ENCODE data around the gene GOLGA8M.
"Not testable (repeated sequence)": the region's sequence is repeated elsewhere in the genome, so short reads cannot be mapped to it uniquely, and the experiment has no call there.

Gene GOLGA8M

GRCh38 chr15:28694006-28694751 is 18.0 kb downstream of the GOLGA8M start:
- POLR2A ChIA-PET (ENCODE audit: low non-redundant PET); DNase-seq (ENCODE audit: low spot score); CTCF ChIA-PET: not testable (repeated sequence)

GRCh38 chr15:28693021-28693420 is 19.2 kb downstream of the GOLGA8M start:
- DNase-seq (ENCODE audit: low spot score); POLR2A ChIA-PET (ENCODE audit: low non-redundant PET); H3K27ac ChIP-seq; CTCF ChIA-PET: not testable (repeated sequence)

More at GRCh38 chr15:28694006-28694751, 18.0 kb downstream of the GOLGA8M start:
- not testable (repeated sequence) for H3K27ac ChIP-seq

GRCh38 chr15:28673533-28673932 is 38.7 kb downstream of the GOLGA8M start:
- H3K27ac ChIP-seq; DNase-seq (ENCODE audit: low spot score); POLR2A ChIA-PET (ENCODE audit: low non-redundant PET); CTCF ChIA-PET: not testable (repeated sequence)

- POLR2A ChIA-PET (ENCODE audit: low non-redundant PET); H3K27ac ChIP-seq; DNase-seq (ENCODE audit: low spot score): not testable (repeated sequence)
- CTCF ChIA-PET: interaction anchor here (0.6 kb wide), 1 partner anchor 15 kb away, joined by 3 read pairs; no protein-coding TSS in a partner anchor
Measured at GRCh38 chr15:28672122-28672521, 40.1 kb downstream of the GOLGA8M start.

GRCh38 chr15:28666402-28666801 is 45.8 kb downstream of the GOLGA8M start:
- DNase-seq (ENCODE audit: low spot score); CTCF ChIA-PET; POLR2A ChIA-PET (ENCODE audit: low non-redundant PET); H3K27ac ChIP-seq: not testable (repeated sequence)

GRCh38 chr15:28664575-28664974 is 47.6 kb downstream of the GOLGA8M start:
- DNase-seq (ENCODE audit: low spot score); POLR2A ChIA-PET (ENCODE audit: low non-redundant PET); H3K27ac ChIP-seq; CTCF ChIA-PET: not testable (repeated sequence)

GRCh38 chr15:28663717-28664116 is 48.5 kb downstream of the GOLGA8M start:
- POLR2A ChIA-PET (ENCODE audit: low non-redundant PET); H3K27ac ChIP-seq; DNase-seq (ENCODE audit: low spot score); CTCF ChIA-PET: not testable (repeated sequence)

GRCh38 chr15:28660750-28661149 is 51.5 kb downstream of the GOLGA8M start:
- CTCF ChIA-PET; DNase-seq (ENCODE audit: low spot score); H3K27ac ChIP-seq; POLR2A ChIA-PET (ENCODE audit: low non-redundant PET): not testable (repeated sequence)

- H3K27ac ChIP-seq; DNase-seq (ENCODE audit: low spot score); POLR2A ChIA-PET (ENCODE audit: low non-redundant PET); CTCF ChIA-PET: not testable (repeated sequence)
Measured at GRCh38 chr15:28656018-28656360, 56.2 kb downstream of the GOLGA8M start.

GRCh38 chr15:28655329-28656017 is 56.7 kb downstream of the GOLGA8M start:
- H3K27ac ChIP-seq; DNase-seq (ENCODE audit: low spot score); CTCF ChIA-PET; POLR2A ChIA-PET (ENCODE audit: low non-redundant PET): not testable (repeated sequence)

GRCh38 chr15:28654194-28654593 is 58.0 kb downstream of the GOLGA8M start:
- CTCF ChIA-PET: not testable (repeated sequence)

GRCh38 chr15:28652538-28652937 is 59.7 kb downstream of the GOLGA8M start:
- H3K27ac ChIP-seq; DNase-seq (ENCODE audit: low spot score); POLR2A ChIA-PET (ENCODE audit: low non-redundant PET); CTCF ChIA-PET: not testable (repeated sequence)

More at GRCh38 chr15:28654194-28654593, 58.0 kb downstream of the GOLGA8M start:
- DNase-seq (ENCODE audit: low spot score); H3K27ac ChIP-seq; POLR2A ChIA-PET (ENCODE audit: low non-redundant PET): not testable (repeated sequence)

Measured in RWPE1 (cell line).